A172 (cell line): Measurements from ENCODE around the gene ROPN1L. TPM values are rescaled to one million over a fixed set of nuclear protein-coding genes. Genes with fewer than 3 reads are reported as not detected.
"Not testable (repeated sequence)": the region's sequence is repeated elsewhere in the genome, so short reads cannot be mapped to it uniquely, and the experiment has no call there.

ENCODE experiments used
- DNase-seq: peaks from one replicate; pipeline ENCODE4 v3.0.0-alpha.2; 2015; ENCODE audit warnings: low spot score
- total RNA-seq: library from RNA; depleted of rRNA; stranded (reverse); fragments of >200 nt; shearing (Covaris generic); gene quantifications from 2 replicates; pipeline ENCODE4 v1.2.3, GENCODE V29; 2014; rRNA removed

Gene ROPN1L
- total RNA-seq, 1 experiment from 2014 or later = 0.31 TPM

- no peak for DNase-seq
These were observed 59.9 kb downstream of the ROPN1L start for GRCh38 chr5:10501554-10502075.

- DNase-seq = no peak
These were observed 60.5 kb downstream of the ROPN1L start for GRCh38 chr5:10502130-10502529.

- no peak for DNase-seq
These were observed 60.9 kb downstream of the ROPN1L start for GRCh38 chr5:10502578-10502977.

- no peak for DNase-seq
These were observed 61.6 kb downstream of the ROPN1L start for GRCh38 chr5:10503321-10503720.

- peak; percentile 51 for DNase-seq
These were observed 62.5 kb downstream of the ROPN1L start for GRCh38 chr5:10503997-10504793.

- DNase-seq = no peak
These were observed 63.9 kb downstream of the ROPN1L start for GRCh38 chr5:10505517-10506095.

- no peak for DNase-seq
These were observed 64.9 kb downstream of the ROPN1L start for GRCh38 chr5:10506535-10506934.

GRCh38 chr5:10507575-10508096 is 66.0 kb downstream of the ROPN1L start:
- peak; percentile 91 for DNase-seq

GRCh38 chr5:10509575-10509974 is 67.9 kb downstream of the ROPN1L start:
- no peak for DNase-seq

- DNase-seq = no peak
These were observed 70.3 kb downstream of the ROPN1L start for GRCh38 chr5:10511741-10512640.

- peak; percentile 82 for DNase-seq
These were observed 72.1 kb downstream of the ROPN1L start for GRCh38 chr5:10513501-10514442.

GRCh38 chr5:10514572-10514971 is 72.9 kb downstream of the ROPN1L start:
- not testable (repeated sequence) for DNase-seq

Other genes starting within 250 kb of the ROPN1L start
- 54.4 and 67.4 TPM in 2 replicates for gene ATPSCKMT, start 192.0 kb upstream of the ROPN1L start, total RNA-seq
- gene CCT5, start 191.6 kb upstream of the ROPN1L start, total RNA-seq = 872 and 982 TPM in 2 replicates
- gene CMBL, start 134.0 kb upstream of the ROPN1L start, total RNA-seq = 9.3 and 12.5 TPM in 2 replicates
- 30.3 and 48.8 TPM in 2 replicates for gene MARCHF6, start 88.2 kb upstream of the ROPN1L start, total RNA-seq
- 1.2 and 2.3 TPM in 2 replicates for gene ANKRD33B, start 122.2 kb downstream of the ROPN1L start, total RNA-seq